ENCODE measurements around the gene ZNF70. TPM values are rescaled to one million over a fixed set of nuclear protein-coding genes. Genes with fewer than 3 reads are reported as not detected.

Gene ZNF70
- 4.6 and 5.2 TPM in 2 replicates for total RNA-seq
- 1.3 and 2.3 TPM in 2 replicates for polyA plus RNA-seq

GRCh38 chr22:23750714-23751440 lies at the start of gene ZNF70:
ZNF70 (minus strand) TSS chr22:23751112; CDS start chr22:23745140, 5,972 bp downstream.
- H3K4me1 ChIP-seq (ENCODE audit: insufficient read depth): peaks cover 8% of the 10 kb centered on the region
- no peaks in the 10 kb centered on the region for H4K20me1 ChIP-seq (ENCODE audit: insufficient read depth, poor library complexity, severe bottlenecking)
- peak within 1 kb of the TSS; percentile 74 for H2AFZ ChIP-seq
- H3K27ac ChIP-seq: peak within 1 kb of the TSS; percentile 95
- DNase-seq (ENCODE audit: low spot score): peak; percentile 97
- under 1% methylated on average over 60 of the region's 78 CpGs for WGBS (ENCODE audit: low lambda C conversion rate, missing lambda C conversion rate)
- TF ChIP-seq CTCF (IDR thresholded peaks at IDR 0.05; ENCODE audit: poor library complexity): peak; percentile 29
- no peak for TF ChIP-seq EZH2 (IDR thresholded peaks at IDR 0.05; ENCODE audit: borderline replicate concordance)
- TF ChIP-seq EZH2phosphoT487 (IDR thresholded peaks at IDR 0.05; ENCODE audit: low read depth, severe bottlenecking, unreplicated experiment): no peak
- peak within 1 kb of the TSS; percentile 90 for H3K4me2 ChIP-seq
- H3K9me3 ChIP-seq (ENCODE audit: low read depth): no peaks in the 10 kb centered on the region
- H3K9me2 ChIP-seq (replicated peaks; ENCODE audit: insufficient read depth): no peaks in the 10 kb centered on the region
- H3K27me3 ChIP-seq: no peaks in the 10 kb centered on the region
- H3K79me2 ChIP-seq: peaks cover 35% of the 10 kb centered on the region
- no peaks in the 10 kb centered on the region for H3K36me3 ChIP-seq (replicated peaks; ENCODE audit: insufficient read depth, low read depth)
- peak within 1 kb of the TSS; percentile 87 for H3K4me3 ChIP-seq

GRCh38 chr22:23796461-23796860 lies 45.5 kb upstream of the ZNF70 start:
- H3K9me2 ChIP-seq (replicated peaks; ENCODE audit: insufficient read depth): no peaks in the 10 kb centered on the region
- peaks cover 10% of the 10 kb centered on the region for H3K4me1 ChIP-seq (ENCODE audit: insufficient read depth)
- H4K20me1 ChIP-seq (ENCODE audit: insufficient read depth, poor library complexity, severe bottlenecking): peaks cover 21% of the 10 kb centered on the region
- no peaks in the 10 kb centered on the region for H3K9me3 ChIP-seq (ENCODE audit: low read depth)
- H3K27me3 ChIP-seq: no peaks in the 10 kb centered on the region
- H3K4me2 ChIP-seq: no peak overlapping the region
- no peaks in the 10 kb centered on the region for H3K36me3 ChIP-seq (replicated peaks; ENCODE audit: insufficient read depth, low read depth)
- H2AFZ ChIP-seq: no peak overlapping the region
- TF ChIP-seq EZH2 (IDR thresholded peaks at IDR 0.05; ENCODE audit: borderline replicate concordance) (no peak), EZH2phosphoT487 (IDR thresholded peaks at IDR 0.05; ENCODE audit: low read depth, severe bottlenecking, unreplicated experiment) (no peak), CTCF (IDR thresholded peaks at IDR 0.05; ENCODE audit: poor library complexity) (no peak)
- DNase-seq (ENCODE audit: low spot score): peak; percentile 60
- no peak overlapping the region for H3K4me3 ChIP-seq
- 56% methylated on average over 5 of the region's 5 CpGs for WGBS (ENCODE audit: low lambda C conversion rate, missing lambda C conversion rate)
- H3K27ac ChIP-seq: peak overlapping the region; percentile 90
- peaks cover 44% of the 10 kb centered on the region for H3K79me2 ChIP-seq

DNA sequence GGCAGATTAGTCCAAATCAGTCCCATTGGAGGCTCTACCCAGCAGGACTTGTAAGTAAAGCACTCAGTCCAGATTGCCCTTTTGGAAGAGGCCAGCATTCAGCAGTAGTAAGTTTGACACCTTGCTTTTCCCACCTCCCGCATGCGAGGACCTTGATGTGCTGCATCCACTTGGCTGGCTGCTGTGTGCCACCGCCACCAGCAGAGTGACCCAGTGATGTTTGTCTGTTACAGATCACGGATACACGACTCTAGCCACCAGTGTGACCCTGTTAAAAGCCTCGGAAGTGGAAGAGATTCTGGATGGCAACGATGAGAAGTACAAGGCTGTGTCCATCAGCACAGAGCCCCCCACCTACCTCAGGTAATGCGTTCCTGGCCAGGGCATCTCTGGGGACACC lies 42.4 kb upstream of the ZNF70 start:
- Histone ChIP-seq H3K4me2 (no peak overlapping the region), H3K36me3 (replicated peaks; ENCODE audit: insufficient read depth, low read depth) (no peaks in the 10 kb centered on the region), H3K9me2 (replicated peaks; ENCODE audit: insufficient read depth) (no peaks in the 10 kb centered on the region), H3K9me3 (ENCODE audit: low read depth) (no peaks in the 10 kb centered on the region), H4K20me1 (ENCODE audit: insufficient read depth, poor library complexity, severe bottlenecking) (peaks cover 47% of the 10 kb centered on the region), H3K79me2 (peaks cover 75% of the 10 kb centered on the region), H3K27me3 (no peaks in the 10 kb centered on the region), H3K27ac (no peak overlapping the region), H3K4me1 (ENCODE audit: insufficient read depth) (peaks cover 42% of the 10 kb centered on the region), H3K4me3 (no peak overlapping the region), H2AFZ (no peak overlapping the region)
- TF ChIP-seq EZH2 (IDR thresholded peaks at IDR 0.05; ENCODE audit: borderline replicate concordance): no peak
- no peak for DNase-seq (ENCODE audit: low spot score)
- 91% methylated on average over 8 of the region's 8 CpGs for WGBS (ENCODE audit: low lambda C conversion rate, missing lambda C conversion rate)

All from hepatocyte (in vitro differentiated cells).